ENCODE data around the gene BRD3.

Gene BRD3

GRCh38 chr9:134039386-134040175, 28.2 kb downstream of the BRD3 start:
- FAIRE-seq (no peak), DNase-seq (ENCODE audit: low spot score) (no peak)

GRCh38 chr9:134037641-134038040, 30.2 kb downstream of the BRD3 start:
- FAIRE-seq: no peak
- no peak for DNase-seq (ENCODE audit: low spot score)

GRCh38 chr9:134036130-134036529, 31.7 kb downstream of the BRD3 start:
- no peak for DNase-seq (ENCODE audit: low spot score)
- FAIRE-seq: no peak

- FAIRE-seq (no peak), DNase-seq (ENCODE audit: low spot score) (no peak)
Measured at GRCh38 chr9:134035041-134036039, 32.5 kb downstream of the BRD3 start.

GRCh38 chr9:134034215-134035040, 33.4 kb downstream of the BRD3 start:
- no peak for FAIRE-seq
- DNase-seq (ENCODE audit: low spot score): no peak

- FAIRE-seq: no peak
- no peak for DNase-seq (ENCODE audit: low spot score)
Measured at GRCh38 chr9:134033516-134034214, 34.2 kb downstream of the BRD3 start.

GRCh38 chr9:134032456-134033222, 35.2 kb downstream of the BRD3 start:
- no peak for FAIRE-seq

GRCh38 chr9:134031783-134032182, 36.0 kb downstream of the BRD3 start:
- DNase-seq (ENCODE audit: low spot score): no peak
- FAIRE-seq: no peak

More at GRCh38 chr9:134032456-134033222, 35.2 kb downstream of the BRD3 start:
- DNase-seq (ENCODE audit: low spot score): no peak

- DNase-seq (ENCODE audit: low spot score): no peak
- FAIRE-seq: no peak
Measured at GRCh38 chr9:134030821-134031470, 36.9 kb downstream of the BRD3 start.

GRCh38 chr9:134029248-134030226, 38.3 kb downstream of the BRD3 start:
- no peak for DNase-seq (ENCODE audit: low spot score)
- no peak for FAIRE-seq

GRCh38 chr9:134028575-134029247, 39.1 kb downstream of the BRD3 start:
- DNase-seq (ENCODE audit: low spot score) (no peak), FAIRE-seq (no peak)

GRCh38 chr9:134028076-134028475, 39.8 kb downstream of the BRD3 start:
- DNase-seq (ENCODE audit: low spot score) (no peak), FAIRE-seq (no peak)

GRCh38 chr9:134027561-134027960, 40.3 kb downstream of the BRD3 start:
- no peak for DNase-seq (ENCODE audit: low spot score)
- no peak for FAIRE-seq

GRCh38 chr9:134026981-134027380, 40.8 kb downstream of the BRD3 start:
- FAIRE-seq: no peak
- no peak for DNase-seq (ENCODE audit: low spot score)

GRCh38 chr9:134026581-134026980, 41.2 kb downstream of the BRD3 start:
- DNase-seq (ENCODE audit: low spot score) (no peak), FAIRE-seq (no peak)

GRCh38 chr9:134025606-134026541, 42.0 kb downstream of the BRD3 start:
- DNase-seq (ENCODE audit: low spot score) (peak; percentile 30), FAIRE-seq (no peak)
